A549 (cell line): Measurements from ENCODE around the gene CREBL2. TPM values are rescaled to one million over a fixed set of nuclear protein-coding genes. Genes with fewer than 3 reads are reported as not detected.

Experiments
- ATAC-seq, 2 experiments: fragments of 200-7000 bp in 1 of 2; fragments of >200 bp in 1 of 2; cut with Nextera tagmentation in 1 of 2; cut with Tn5 transposase in 1 of 2; 3 replicates each; pipeline versions ENCODE4 v1.8.0 to v1.9.1; 2018 to 2020; ENCODE audit warnings: mild to moderate bottlenecking in 1 of 2, moderate library complexity in 1 of 2
- CTCF ChIA-PET: fragments of 300-600 bp; sonication (Branson Sonifier 250); formaldehyde crosslinking; extraction: SDS; loops from one replicate; lab custom pipeline; 2021; ENCODE audit warnings: antibody characterized with exemption, inconsistent platforms; lab: Yijun Ruan, JAX
- POLR2A ChIA-PET: fragments of 350-600 bp; formaldehyde crosslinking; extraction: SDS; loops from one replicate; lab custom pipeline; 2021; ENCODE audit warnings: antibody characterized with exemption, inconsistent platforms; lab: Yijun Ruan, JAX
- DNase-seq, 2 experiments: peaks; one replicate each; pipeline versions ENCODE4 v3.0.0 to v3.0.0-alpha.2; 2011 to 2016; ENCODE audit warnings: low read depth in 1 of 2, low spot score in 1 of 2
- FAIRE-seq: peaks from 2 replicates; lab custom pipeline; 2011; peaks lifted over from hg19 to GRCh38; lab: Jason Lieb, UNC
- H3K27ac ChIP-seq, 2 experiments: fragments of >200 bp; sonication (Bioruptor Twin); formaldehyde crosslinking; 3 replicates each; pipeline ENCODE4 v1.5.1; 2016 to 2017
- H3K4me1 ChIP-seq: fragments of >200 bp; sonication (Bioruptor Twin); formaldehyde crosslinking; 3 replicates; pipeline ENCODE4 v1.6.1; 2016
- H3K4me2 ChIP-seq: fragments of >200 bp; sonication (Bioruptor Twin); formaldehyde crosslinking; 3 replicates; pipeline ENCODE4 v1.6.1; 2016
- H3K4me3 ChIP-seq: fragments of >200 bp; sonication (Bioruptor Twin); formaldehyde crosslinking; 3 replicates; pipeline ENCODE4 v1.5.1; 2016
- H3K9me3 ChIP-seq: fragments of >200 bp; sonication (Bioruptor Twin); formaldehyde crosslinking; 3 replicates; pipeline ENCODE4 v1.6.1; 2016
- BHLHE40 ChIP-seq: IDR thresholded peaks from 2 replicates; pipeline ENCODE4 v1.6.1; 2012; ENCODE audit warnings: low read depth, low read length, inconsistent platforms
- CHD2 ChIP-seq: fragments of 150-350 bp; IDR thresholded peaks from 2 replicates; pipeline ENCODE4 v1.6.1; 2014; ENCODE audit warnings: low read length; ENCODE audit not compliant: partially characterized antibody
- CHD4 ChIP-seq: fragments of 200-600 bp; sonication (generic); IDR thresholded peaks from 2 replicates; pipeline ENCODE4 v1.6.1; 2016; ENCODE audit warnings: antibody characterized with exemption, mild to moderate bottlenecking, borderline replicate concordance
- CTCF ChIP-seq: fragments of >200 bp; sonication (Bioruptor Twin); formaldehyde crosslinking; IDR thresholded peaks from 3 replicates; pipeline ENCODE4 v1.5.1; 2016
- EHMT2 ChIP-seq: fragments of 200-600 bp; sonication (generic); IDR thresholded peaks from 2 replicates; pipeline ENCODE4 v1.6.1; 2016; ENCODE audit warnings: antibody characterized with exemption, low read depth, mild to moderate bottlenecking, moderate library complexity
- ELK1 ChIP-seq: fragments of 150-350 bp; IDR thresholded peaks from 2 replicates; pipeline ENCODE4 v1.6.1; 2014; ENCODE audit warnings: low read depth, mild to moderate bottlenecking, low read length
- EP300 ChIP-seq, 2 experiments: fragments of >200 bp; sonication (Bioruptor Twin); formaldehyde crosslinking; IDR thresholded peaks; 2 replicates in 1 of 2; 3 replicates in 1 of 2; pipeline ENCODE4 v1.6.1; 2016 to 2017
- FOSB ChIP-seq: fragments of 250-450 bp; sonication (Bioruptor Pico); IDR thresholded peaks from 2 replicates; pipeline ENCODE4 v1.5.0; 2020; ENCODE audit warnings: mild to moderate bottlenecking, moderate library complexity
- FOXS1 ChIP-seq: fragments of 250-450 bp; sonication (Bioruptor Pico); IDR thresholded peaks from 2 replicates; pipeline ENCODE4 v1.5.0; 2020; ENCODE audit warnings: mild to moderate bottlenecking, moderate library complexity
- HDAC2 ChIP-seq: fragments of 200-600 bp; sonication (generic); IDR thresholded peaks from 2 replicates; pipeline ENCODE4 v1.6.1; 2016
- HES2 ChIP-seq: fragments of >200 bp; sonication (Bioruptor Twin); formaldehyde crosslinking; IDR thresholded peaks from 2 replicates; pipeline ENCODE4 v1.6.1; 2016
- HEYL ChIP-seq: fragments of 250-450 bp; sonication (Bioruptor Pico); IDR thresholded peaks from 2 replicates; pipeline ENCODE4 v1.8.0; 2021; ENCODE audit warnings: mild to moderate bottlenecking, moderate library complexity
- HOXA7 ChIP-seq: fragments of 250-450 bp; sonication (Bioruptor Pico); IDR thresholded peaks from 2 replicates; pipeline ENCODE4 v1.5.0; 2020; ENCODE audit warnings: mild to moderate bottlenecking, moderate library complexity
- HOXB13 ChIP-seq: fragments of 250-450 bp; sonication (Bioruptor Pico); IDR thresholded peaks from 2 replicates; pipeline ENCODE4 v1.5.0; 2020; ENCODE audit warnings: low read depth, mild to moderate bottlenecking, moderate library complexity
- HOXB5 ChIP-seq: fragments of 250-450 bp; sonication (Bioruptor Pico); IDR thresholded peaks from 2 replicates; pipeline ENCODE4 v1.5.0; 2020; ENCODE audit warnings: mild to moderate bottlenecking, moderate library complexity
- KDM5A ChIP-seq: fragments of 200-600 bp; sonication (generic); IDR thresholded peaks from 2 replicates; pipeline ENCODE4 v1.6.1; 2016; ENCODE audit warnings: antibody characterized with exemption, mild to moderate bottlenecking
- RAD21 ChIP-seq, 2 experiments: fragments of >200 bp in 1 of 2; sonication (Bioruptor Twin) in 1 of 2; formaldehyde crosslinking in 1 of 2; IDR thresholded peaks in 1 of 2; conservative IDR thresholded peaks in 1 of 2; 2 replicates in 1 of 2; 3 replicates in 1 of 2; pipeline ENCODE4 v1.6.1; 2012 to 2018; ENCODE audit warnings: inconsistent platforms in 1 of 2
- RARB ChIP-seq: fragments of 250-450 bp; sonication (Bioruptor Pico); IDR thresholded peaks from 2 replicates; pipeline ENCODE4 v1.8.0; 2021; ENCODE audit warnings: mild to moderate bottlenecking, moderate library complexity
- RNF2 ChIP-seq: fragments of 200-600 bp; sonication (generic); IDR thresholded peaks from 2 replicates; pipeline ENCODE4 v1.6.1; 2016; ENCODE audit warnings: low read depth, mild to moderate bottlenecking, antibody characterized with exemption, moderate library complexity, borderline replicate concordance
- SREBF2 ChIP-seq: fragments of 450-650 bp; IDR thresholded peaks from 2 replicates; pipeline ENCODE4 v1.6.1; 2014; ENCODE audit warnings: mild to moderate bottlenecking, moderate library complexity
- TFCP2L1 ChIP-seq: fragments of 250-450 bp; sonication (Bioruptor Pico); IDR thresholded peaks from 2 replicates; pipeline ENCODE4 v1.5.0; 2021; ENCODE audit warnings: mild to moderate bottlenecking
- TP53 ChIP-seq: fragments of 250-450 bp; sonication (Bioruptor Pico); IDR thresholded peaks from 2 replicates; pipeline ENCODE4 v1.5.0; 2021; ENCODE audit warnings: mild to moderate bottlenecking, moderate library complexity
- USF2 ChIP-seq: fragments of 450-650 bp; IDR thresholded peaks from 2 replicates; pipeline ENCODE4 v1.6.1; 2014; ENCODE audit warnings: antibody characterized with exemption
- ZSCAN20 ChIP-seq: fragments of 250-450 bp; sonication (Bioruptor Pico); IDR thresholded peaks from 2 replicates; pipeline ENCODE4 v1.8.0; 2022; ENCODE audit warnings: mild to moderate bottlenecking, moderate library complexity
- WGBS: methylation state at CpG from one replicate; pipeline ENCODE4 v1.1.6; 2017; ENCODE audit errors: missing lambda C conversion rate; 5-methylcytosine and 5-hydroxymethylcytosine counted together
- polyA plus RNA-seq, 4 experiments: library from polyadenylated mRNA; depleted of rRNA in 3 of 4; stranded (reverse); fragments of >200 nt; fragmentation: RNase III in 1 of 4; extraction: RNeasy Plus Mini Kit Qiagen cat#74134 plus additional on column Dnase treatment in 1 of 4; gene quantifications; 2 replicates in 3 of 4; 3 replicates in 1 of 4; pipeline ENCODE4 v1.2.3, GENCODE V29; 2011 to 2017
- TF ChIP-seq, protein P1 (sequence below): fragments of 200-600 bp; sonication (generic); IDR thresholded peaks from 2 replicates; pipeline ENCODE4 v1.6.1; 2016; ENCODE audit warnings: antibody characterized with exemption, mild to moderate bottlenecking, moderate library complexity
- TF ChIP-seq, protein P2 (sequence below): IDR thresholded peaks from 2 replicates; pipeline ENCODE4 v1.6.1; 2012

CREBL2 gene
- polyA plus RNA-seq, 2 of the 4 experiments (the other 2 are of a cell fraction), result 24.3 to 31.4 TPM

DNA sequence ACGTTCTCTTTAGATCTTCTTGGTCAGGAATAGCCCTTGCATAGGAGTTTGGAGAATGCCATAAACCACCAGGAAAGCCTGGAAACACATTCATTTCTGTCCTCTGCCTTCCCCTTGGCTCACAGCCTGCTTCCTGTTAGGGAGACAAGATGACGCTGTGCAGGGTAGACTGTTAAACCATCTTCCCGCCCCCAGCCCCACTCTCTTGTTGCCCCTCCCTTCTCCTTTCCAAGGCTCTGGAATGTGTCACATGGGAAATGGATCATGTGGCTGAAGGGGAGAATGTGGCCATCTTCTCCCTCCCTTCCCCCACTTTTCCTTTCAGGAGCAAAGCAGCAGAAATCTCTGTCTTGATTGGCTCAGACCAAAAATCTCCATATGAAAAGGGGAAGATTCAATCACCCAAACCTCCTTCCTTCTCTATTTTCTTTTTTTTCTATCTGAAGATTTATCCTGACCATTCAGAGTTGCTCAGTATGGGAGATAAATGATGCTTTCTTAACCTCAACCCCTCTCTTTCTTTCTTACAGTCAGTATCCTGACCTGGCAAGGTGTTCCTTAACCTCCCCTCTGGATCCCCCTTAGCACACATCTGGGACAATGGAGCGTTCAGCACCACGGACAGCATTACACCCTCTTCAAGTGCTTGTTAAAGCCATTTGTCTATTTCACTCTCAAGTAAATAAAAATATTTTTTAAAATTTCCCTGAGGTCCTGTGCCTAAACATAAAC, 72.9 kb downstream of the CREBL2 start:
- Histone ChIP-seq H3K4me1 (no peaks in the 10 kb centered on the region), H3K4me3 (no peak overlapping the region), H3K9me3 (no peaks in the 10 kb centered on the region), H3K27ac (no peak overlapping the region), H3K4me2 (peak overlapping the region; percentile 6; the same call in 2 of the 3 replicates)
- no peak for TF ChIP-seq RARB (CRISPR knock-in tag)
- peak; percentile 73 for TF ChIP-seq USF2
- TF ChIP-seq HOXB13 (CRISPR knock-in tag), result no peak
- TF ChIP-seq SREBF2, result no peak
- TF ChIP-seq, protein P1, sequence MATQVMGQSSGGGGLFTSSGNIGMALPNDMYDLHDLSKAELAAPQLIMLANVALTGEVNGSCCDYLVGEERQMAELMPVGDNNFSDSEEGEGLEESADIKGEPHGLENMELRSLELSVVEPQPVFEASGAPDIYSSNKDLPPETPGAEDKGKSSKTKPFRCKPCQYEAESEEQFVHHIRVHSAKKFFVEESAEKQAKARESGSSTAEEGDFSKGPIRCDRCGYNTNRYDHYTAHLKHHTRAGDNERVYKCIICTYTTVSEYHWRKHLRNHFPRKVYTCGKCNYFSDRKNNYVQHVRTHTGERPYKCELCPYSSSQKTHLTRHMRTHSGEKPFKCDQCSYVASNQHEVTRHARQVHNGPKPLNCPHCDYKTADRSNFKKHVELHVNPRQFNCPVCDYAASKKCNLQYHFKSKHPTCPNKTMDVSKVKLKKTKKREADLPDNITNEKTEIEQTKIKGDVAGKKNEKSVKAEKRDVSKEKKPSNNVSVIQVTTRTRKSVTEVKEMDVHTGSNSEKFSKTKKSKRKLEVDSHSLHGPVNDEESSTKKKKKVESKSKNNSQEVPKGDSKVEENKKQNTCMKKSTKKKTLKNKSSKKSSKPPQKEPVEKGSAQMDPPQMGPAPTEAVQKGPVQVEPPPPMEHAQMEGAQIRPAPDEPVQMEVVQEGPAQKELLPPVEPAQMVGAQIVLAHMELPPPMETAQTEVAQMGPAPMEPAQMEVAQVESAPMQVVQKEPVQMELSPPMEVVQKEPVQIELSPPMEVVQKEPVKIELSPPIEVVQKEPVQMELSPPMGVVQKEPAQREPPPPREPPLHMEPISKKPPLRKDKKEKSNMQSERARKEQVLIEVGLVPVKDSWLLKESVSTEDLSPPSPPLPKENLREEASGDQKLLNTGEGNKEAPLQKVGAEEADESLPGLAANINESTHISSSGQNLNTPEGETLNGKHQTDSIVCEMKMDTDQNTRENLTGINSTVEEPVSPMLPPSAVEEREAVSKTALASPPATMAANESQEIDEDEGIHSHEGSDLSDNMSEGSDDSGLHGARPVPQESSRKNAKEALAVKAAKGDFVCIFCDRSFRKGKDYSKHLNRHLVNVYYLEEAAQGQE, result peak; percentile 96
- TF ChIP-seq EHMT2, result peak; percentile 81
- no peak for TF ChIP-seq TFCP2L1 (CRISPR knock-in tag)
- no peak for TF ChIP-seq HEYL (CRISPR knock-in tag)
- TF ChIP-seq KDM5A, result no peak
- TF ChIP-seq HES2, result no peak
- TF ChIP-seq RAD21 (conservative IDR thresholded peaks at IDR 0.05 in 1 of 2, IDR thresholded peaks at IDR 0.05 in 1 of 2), result no peak
- no peak for TF ChIP-seq EP300 (IDR thresholded peaks at IDR 0.05)
- TF ChIP-seq FOXS1 (CRISPR knock-in tag), result no peak
- no peak for TF ChIP-seq ZSCAN20 (CRISPR knock-in tag)
- TF ChIP-seq CHD4, result no peak
- no peak for TF ChIP-seq BHLHE40
- TF ChIP-seq FOSB (CRISPR knock-in tag), result no peak
- TF ChIP-seq HOXA7, result no peak
- 31% methylated on average over 5 of the region's 5 CpGs for WGBS
- ATAC-seq (peak; percentile 24 to 71; a peak in 4 of 6 replicates), DNase-seq (peak in 1 of 2 experiments; percentile 51), FAIRE-seq (no peak)
- POLR2A ChIA-PET, result no interaction called here
- CTCF ChIA-PET, result interaction anchor here (1.2 kb wide), 1 partner anchor 29 kb away, joined by 3 read pairs; no protein-coding TSS in a partner anchor

GRCh38 chr12:12685305-12685704, 73.6 kb downstream of the CREBL2 start:
- CTCF ChIA-PET, result interaction anchor here (0.6 to 1.2 kb wide), 2 partner anchors 17 to 29 kb away, joined by 3 to 5 read pairs; no protein-coding TSS in a partner anchor
- DNase-seq, result no peak
- 58% methylated on average over 4 of the region's 4 CpGs for WGBS
- TF ChIP-seq ZSCAN20 (CRISPR knock-in tag) (no peak), TP53 (no peak), ELK1 (no peak), HEYL (CRISPR knock-in tag) (no peak), CTCF (no peak), HDAC2 (no peak), HOXB13 (CRISPR knock-in tag) (no peak), USF2 (no peak), FOSB (CRISPR knock-in tag) (no peak), RNF2 (no peak), HOXB5 (CRISPR knock-in tag) (no peak), CHD4 (no peak), CHD2 (no peak)
- TF ChIP-seq, protein P2, sequence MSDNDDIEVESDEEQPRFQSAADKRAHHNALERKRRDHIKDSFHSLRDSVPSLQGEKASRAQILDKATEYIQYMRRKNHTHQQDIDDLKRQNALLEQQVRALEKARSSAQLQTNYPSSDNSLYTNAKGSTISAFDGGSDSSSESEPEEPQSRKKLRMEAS, result no peak

More at GRCh38 chr12:12685305-12685704, 73.6 kb downstream of the CREBL2 start:
- FAIRE-seq, result no peak
- H3K4me2 ChIP-seq, result no peak overlapping the region
- POLR2A ChIA-PET, result no interaction called here
- peak in 1 of 2 experiments; percentile 25; a peak in 1 of 6 replicates for ATAC-seq
- H3K4me1 ChIP-seq, result no peaks in the 10 kb centered on the region
- H3K4me3 ChIP-seq, result no peak overlapping the region
- no peak overlapping the region for H3K27ac ChIP-seq
- H3K9me3 ChIP-seq, result no peaks in the 10 kb centered on the region
